Measurements from ENCODE around the gene ABCF3. TPM values are rescaled to one million over a fixed set of nuclear protein-coding genes. Genes with fewer than 3 reads are reported as not detected.

Gene ABCF3
- total RNA-seq, 4 donors from 2014 or later = 94.7 to 136 (median 125) TPM

DNA sequence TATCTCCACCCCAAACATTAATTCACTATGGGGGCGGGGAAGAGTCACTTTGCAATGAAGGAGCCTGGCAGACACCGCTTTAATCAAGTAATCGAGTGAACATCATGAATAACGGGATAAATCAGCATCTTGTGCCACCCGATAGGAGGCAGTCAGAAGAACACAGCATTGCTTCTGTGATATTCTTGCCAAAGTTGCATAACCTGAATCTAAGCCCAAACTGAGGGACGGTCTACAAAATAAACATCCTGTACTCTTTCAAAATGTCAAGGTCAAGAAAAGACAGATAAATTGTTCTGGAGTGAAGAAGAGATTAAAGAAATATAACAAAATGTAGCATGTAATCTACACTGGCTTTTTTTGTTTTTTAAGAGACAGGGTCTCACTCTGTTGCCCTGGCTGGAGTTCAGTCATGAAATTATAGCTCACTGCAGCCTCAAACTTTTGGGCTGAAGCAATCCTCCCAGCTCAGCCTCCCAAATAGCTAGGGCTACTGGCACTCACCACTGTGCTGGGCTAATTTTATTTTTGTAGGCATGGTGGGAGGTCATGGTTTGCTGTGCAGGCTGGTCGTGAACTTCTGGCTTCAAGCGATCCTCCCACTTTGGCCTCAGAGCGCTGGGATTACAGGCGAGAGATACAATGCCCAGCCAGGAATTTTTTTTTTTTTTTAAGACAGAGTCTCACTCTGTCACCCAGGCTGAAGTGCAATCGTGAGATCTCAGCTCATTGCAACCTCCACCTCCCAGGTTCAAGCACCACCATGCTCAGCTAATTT, 23.3 kb downstream of the ABCF3 start:
- DNase-seq = no peak
- Histone ChIP-seq H3K27me3 (no peaks in the 10 kb centered on the region), H3K27ac (no peak overlapping the region), H3K4me1 (no peaks in the 10 kb centered on the region), H3K9me3 (no peaks in the 10 kb centered on the region), H3K36me3 (no peaks in the 10 kb centered on the region), H3K4me3 (no peak overlapping the region)
- TF ChIP-seq, protein P1, sequence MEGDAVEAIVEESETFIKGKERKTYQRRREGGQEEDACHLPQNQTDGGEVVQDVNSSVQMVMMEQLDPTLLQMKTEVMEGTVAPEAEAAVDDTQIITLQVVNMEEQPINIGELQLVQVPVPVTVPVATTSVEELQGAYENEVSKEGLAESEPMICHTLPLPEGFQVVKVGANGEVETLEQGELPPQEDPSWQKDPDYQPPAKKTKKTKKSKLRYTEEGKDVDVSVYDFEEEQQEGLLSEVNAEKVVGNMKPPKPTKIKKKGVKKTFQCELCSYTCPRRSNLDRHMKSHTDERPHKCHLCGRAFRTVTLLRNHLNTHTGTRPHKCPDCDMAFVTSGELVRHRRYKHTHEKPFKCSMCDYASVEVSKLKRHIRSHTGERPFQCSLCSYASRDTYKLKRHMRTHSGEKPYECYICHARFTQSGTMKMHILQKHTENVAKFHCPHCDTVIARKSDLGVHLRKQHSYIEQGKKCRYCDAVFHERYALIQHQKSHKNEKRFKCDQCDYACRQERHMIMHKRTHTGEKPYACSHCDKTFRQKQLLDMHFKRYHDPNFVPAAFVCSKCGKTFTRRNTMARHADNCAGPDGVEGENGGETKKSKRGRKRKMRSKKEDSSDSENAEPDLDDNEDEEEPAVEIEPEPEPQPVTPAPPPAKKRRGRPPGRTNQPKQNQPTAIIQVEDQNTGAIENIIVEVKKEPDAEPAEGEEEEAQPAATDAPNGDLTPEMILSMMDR (IDR thresholded peaks at IDR 0.05) = no peak
- no peak for TF ChIP-seq POLR2A (IDR thresholded peaks at IDR 0.05)

DNA sequence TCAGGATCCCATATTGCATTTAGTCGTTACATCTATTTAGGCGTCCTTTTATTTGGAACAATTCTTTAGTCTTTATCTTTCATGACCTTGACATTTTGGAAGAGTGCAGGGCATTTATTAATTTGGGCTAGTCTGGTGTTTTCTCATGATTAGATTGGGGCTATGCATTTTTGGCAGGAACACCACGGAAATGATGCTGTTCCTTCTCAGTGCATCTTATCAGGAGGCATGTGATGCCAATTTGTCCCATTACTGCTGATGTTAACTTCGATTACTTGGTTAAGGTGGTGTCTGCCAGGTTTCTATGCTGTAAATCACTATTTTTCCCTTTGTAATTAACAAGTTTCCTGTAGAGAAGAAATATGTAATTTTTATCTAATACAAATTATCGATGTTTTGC, 25.3 kb downstream of the ABCF3 start:
- no peak for DNase-seq
- Histone ChIP-seq H3K4me3 (no peak overlapping the region), H3K36me3 (no peaks in the 10 kb centered on the region), H3K27me3 (no peaks in the 10 kb centered on the region), H3K9me3 (no peaks in the 10 kb centered on the region), H3K27ac (no peak overlapping the region), H3K4me1 (no peaks in the 10 kb centered on the region)
- TF ChIP-seq, protein P1 (IDR thresholded peaks at IDR 0.05) = no peak
- TF ChIP-seq POLR2A (IDR thresholded peaks at IDR 0.05) = no peak

DNA sequence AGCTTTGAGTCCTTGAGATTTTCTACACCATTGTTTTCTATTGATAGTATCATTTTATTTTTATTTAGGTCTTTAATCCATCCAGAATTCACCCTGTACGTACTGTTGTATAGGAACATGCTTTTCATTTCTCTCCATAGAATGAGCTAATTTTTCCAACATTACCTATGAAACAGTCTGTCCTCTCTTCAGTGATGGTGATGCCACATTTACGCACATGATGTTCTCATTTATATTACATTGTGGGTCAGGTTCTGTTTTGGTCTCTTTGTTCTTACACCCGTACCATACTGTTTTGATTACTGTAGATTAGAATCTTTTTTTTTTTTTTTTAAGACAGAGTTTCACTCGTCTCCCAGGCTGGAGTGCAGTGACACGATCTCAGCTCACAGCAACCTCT, 25.7 kb downstream of the ABCF3 start:
- no peak overlapping the region for H3K27ac ChIP-seq
- TF ChIP-seq, protein P1 (IDR thresholded peaks at IDR 0.05) = no peak
- no peak for TF ChIP-seq POLR2A (IDR thresholded peaks at IDR 0.05)
- H3K27me3 ChIP-seq = no peaks in the 10 kb centered on the region
- H3K4me1 ChIP-seq = no peaks in the 10 kb centered on the region
- H3K36me3 ChIP-seq = no peaks in the 10 kb centered on the region
- H3K4me3 ChIP-seq = no peak overlapping the region
- no peaks in the 10 kb centered on the region for H3K9me3 ChIP-seq
- no peak for DNase-seq

DNA sequence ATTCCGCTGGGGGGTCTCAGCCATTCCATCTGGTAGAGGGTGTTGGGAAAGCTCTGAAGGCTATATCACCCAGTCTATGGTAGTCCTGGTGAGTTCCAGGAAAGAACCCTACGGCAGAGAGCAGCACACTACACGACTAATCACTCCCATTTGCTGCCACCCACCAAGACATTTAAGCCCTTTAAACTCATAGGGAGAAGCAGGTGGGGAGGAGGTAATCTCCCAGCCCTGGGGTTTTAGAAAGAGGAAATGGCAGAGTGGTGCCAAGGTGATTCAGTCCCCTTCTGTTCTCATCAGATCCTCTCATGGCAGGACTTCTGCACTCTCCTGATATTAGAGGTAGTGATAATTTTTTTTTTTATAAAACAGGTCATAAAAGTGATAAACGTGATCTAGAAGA, 32.8 kb downstream of the ABCF3 start:
- no peak for DNase-seq
- TF ChIP-seq POLR2A (IDR thresholded peaks at IDR 0.05) = no peak
- TF ChIP-seq, protein P1 (IDR thresholded peaks at IDR 0.05) = no peak
- H3K27ac ChIP-seq = no peak overlapping the region

DNA sequence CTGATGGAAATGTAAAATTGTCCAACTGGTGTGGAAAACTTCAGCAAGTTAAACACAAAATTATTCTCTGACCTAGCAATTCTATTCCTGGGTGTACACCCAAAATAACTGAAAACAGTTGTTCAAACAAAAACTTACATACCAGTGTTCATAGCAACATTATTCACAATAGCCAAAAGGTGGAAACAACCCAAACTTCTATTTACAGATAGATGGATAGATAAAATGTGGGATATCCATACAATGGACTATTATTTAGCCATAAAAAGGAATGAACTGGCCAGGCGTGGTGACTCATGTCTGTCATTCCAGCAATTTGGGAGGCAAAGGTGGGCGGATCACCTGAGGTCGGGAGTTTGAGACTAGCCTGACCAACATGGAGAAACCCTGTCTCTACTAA, 36.5 kb downstream of the ABCF3 start:
- Histone ChIP-seq H3K27ac (no peak overlapping the region), H3K4me3 (no peak overlapping the region), H3K36me3 (no peaks in the 10 kb centered on the region), H3K9me3 (no peaks in the 10 kb centered on the region), H3K4me1 (no peaks in the 10 kb centered on the region), H3K27me3 (no peaks in the 10 kb centered on the region)
- no peak for TF ChIP-seq POLR2A (IDR thresholded peaks at IDR 0.05)
- TF ChIP-seq, protein P1 (IDR thresholded peaks at IDR 0.05) = no peak
- DNase-seq = no peak

More for the DNA sequence above, 32.8 kb downstream of the ABCF3 start:
- H3K4me3 ChIP-seq = no peak overlapping the region
- no peaks in the 10 kb centered on the region for H3K9me3 ChIP-seq
- no peaks in the 10 kb centered on the region for H3K27me3 ChIP-seq
- no peaks in the 10 kb centered on the region for H3K36me3 ChIP-seq
- no peaks in the 10 kb centered on the region for H3K4me1 ChIP-seq
